NCI-H1694 (cell line): Measurements from ENCODE around the gene DNM2.
"Not testable (repeated sequence)": the region's sequence is repeated elsewhere in the genome, so short reads cannot be mapped to it uniquely, and the experiment has no call there.

Source experiments
- DNase-seq: peaks from one replicate; lab custom pipeline; 2025; lab: John Stamatoyannopoulos, UW

DNM2 gene

GRCh38 chr19:10726268-10726667 lies 8.4 kb downstream of the DNM2 start:
- DNase-seq: no peak

- no peak for DNase-seq
These were observed 9.9 kb downstream of the DNM2 start for GRCh38 chr19:10727685-10728201.

- no peak for DNase-seq
These were observed 11.5 kb downstream of the DNM2 start for GRCh38 chr19:10729411-10729810.

- DNase-seq: no peak
These were observed 13.1 kb downstream of the DNM2 start for GRCh38 chr19:10730932-10731331.

GRCh38 chr19:10735741-10736140 lies 17.9 kb downstream of the DNM2 start:
- DNase-seq: no peak

DNA sequence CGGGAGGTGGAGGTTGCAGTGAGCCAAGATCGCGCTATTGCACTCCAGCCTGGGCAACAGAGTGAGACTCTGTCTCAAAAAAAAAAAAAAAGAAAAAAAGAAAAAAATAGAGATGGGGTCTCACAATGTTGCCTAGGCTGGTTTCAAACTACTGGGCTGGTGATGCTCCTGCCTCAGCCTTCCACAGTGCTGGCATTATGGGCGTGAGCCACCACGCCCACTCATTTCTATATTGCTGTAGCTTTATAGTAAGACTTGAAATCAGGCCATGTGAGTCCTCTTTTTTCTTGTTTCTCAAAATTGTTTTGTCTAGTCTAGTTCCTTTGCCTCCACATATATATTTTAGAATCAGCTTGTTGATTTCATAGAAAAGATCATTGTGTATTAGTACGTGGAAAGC lies 18.3 kb downstream of the DNM2 start:
- DNase-seq: no peak

GRCh38 chr19:10736916-10737551 lies 19.2 kb downstream of the DNM2 start:
- DNase-seq: no peak

- no peak for DNase-seq
These were observed 19.8 kb downstream of the DNM2 start for GRCh38 chr19:10737722-10738121.

- DNase-seq: no peak
These were observed 22.9 kb downstream of the DNM2 start for GRCh38 chr19:10740798-10741197.

DNA sequence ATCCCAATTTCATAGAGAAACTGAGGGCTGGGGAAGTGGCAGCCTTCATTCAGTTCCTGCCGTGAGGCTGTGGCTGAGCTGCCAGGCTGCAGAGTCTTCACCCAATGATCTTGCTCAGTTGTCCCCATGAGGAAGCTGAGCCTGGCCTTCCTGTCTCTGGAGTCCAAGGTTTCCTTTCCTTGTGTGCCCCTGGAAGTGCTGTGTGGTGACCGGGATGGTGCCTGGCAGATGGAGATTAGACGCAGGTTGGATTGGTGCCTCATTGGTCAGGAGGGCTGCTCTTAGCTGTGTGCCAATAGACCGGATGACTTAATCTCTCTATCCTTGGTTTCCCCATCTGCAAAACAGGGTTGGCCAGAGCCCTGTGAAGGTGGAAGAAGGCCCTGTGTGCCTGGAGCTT lies 24.6 kb downstream of the DNM2 start:
- no peak for DNase-seq

- no peak for DNase-seq
These were observed 26.4 kb downstream of the DNM2 start for GRCh38 chr19:10744253-10744798.

DNA sequence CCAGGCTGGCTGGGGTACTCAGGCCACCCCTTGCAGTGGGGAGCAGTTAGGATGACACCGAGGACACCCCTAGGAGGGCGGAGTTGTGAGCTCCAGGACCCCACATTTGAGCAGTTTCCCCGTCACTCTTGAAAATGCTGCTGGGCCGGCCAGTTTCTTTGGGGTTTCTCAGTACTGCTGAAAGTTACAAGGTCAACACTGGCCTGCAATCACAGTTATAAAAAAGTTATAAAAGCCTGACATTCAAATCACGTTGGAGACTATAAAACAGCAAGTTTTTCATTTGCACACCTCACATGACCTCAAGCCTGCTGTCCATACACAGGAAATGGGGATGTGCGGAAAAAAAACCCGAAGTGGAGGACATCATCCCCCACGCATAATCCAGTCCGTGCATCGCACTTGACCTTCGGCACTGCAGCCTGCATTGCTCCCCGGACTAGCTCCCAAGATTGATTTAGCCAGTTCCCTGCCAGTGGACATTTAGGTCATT lies 27.0 kb downstream of the DNM2 start:
- DNase-seq: no peak

GRCh38 chr19:10746437-10746836 lies 28.6 kb downstream of the DNM2 start:
- not testable (repeated sequence) for DNase-seq

- no peak for DNase-seq
These were observed 29.4 kb downstream of the DNM2 start for GRCh38 chr19:10747271-10747670.

- no peak for DNase-seq
These were observed 29.8 kb downstream of the DNM2 start for GRCh38 chr19:10747674-10748073.

DNA sequence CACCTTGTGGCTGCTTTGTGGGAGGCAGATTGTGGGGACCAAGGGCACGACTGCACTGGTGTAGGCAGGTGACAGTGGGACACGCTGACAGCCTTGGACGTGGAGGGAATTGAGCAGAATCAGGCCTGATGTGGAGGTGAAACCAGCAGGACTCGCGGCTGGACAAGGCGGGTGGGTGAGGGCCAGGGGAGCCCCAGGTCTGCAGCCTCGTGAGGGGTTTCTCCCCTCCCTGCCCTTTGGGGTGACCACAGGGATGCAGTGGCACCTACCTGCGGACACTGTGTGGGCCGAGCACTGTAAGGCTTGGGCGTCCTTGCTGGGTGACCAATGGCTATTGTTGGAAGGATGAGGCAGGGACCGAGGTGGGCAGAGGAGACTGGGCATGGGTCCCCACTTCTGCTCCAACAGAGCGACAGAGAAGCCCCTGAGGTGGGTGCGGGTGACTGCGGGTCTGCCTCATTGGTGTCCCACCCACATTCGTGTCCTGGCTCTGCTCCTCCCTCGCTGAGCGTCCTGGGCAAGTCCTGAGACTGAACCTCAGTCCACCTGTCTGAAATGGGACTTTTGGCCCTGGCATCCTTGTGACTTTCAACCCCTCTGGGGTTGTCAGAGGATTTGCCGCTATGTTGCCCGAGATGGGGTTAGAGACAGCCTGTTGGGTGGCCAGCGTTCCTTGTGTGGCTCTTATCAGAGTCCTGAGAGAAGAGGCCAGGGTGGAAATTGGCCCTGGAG lies 30.5 kb downstream of the DNM2 start:
- DNase-seq: no peak

- peak; percentile 27 for DNase-seq
These were observed 31.1 kb downstream of the DNM2 start for GRCh38 chr19:10748927-10749434.

DNA sequence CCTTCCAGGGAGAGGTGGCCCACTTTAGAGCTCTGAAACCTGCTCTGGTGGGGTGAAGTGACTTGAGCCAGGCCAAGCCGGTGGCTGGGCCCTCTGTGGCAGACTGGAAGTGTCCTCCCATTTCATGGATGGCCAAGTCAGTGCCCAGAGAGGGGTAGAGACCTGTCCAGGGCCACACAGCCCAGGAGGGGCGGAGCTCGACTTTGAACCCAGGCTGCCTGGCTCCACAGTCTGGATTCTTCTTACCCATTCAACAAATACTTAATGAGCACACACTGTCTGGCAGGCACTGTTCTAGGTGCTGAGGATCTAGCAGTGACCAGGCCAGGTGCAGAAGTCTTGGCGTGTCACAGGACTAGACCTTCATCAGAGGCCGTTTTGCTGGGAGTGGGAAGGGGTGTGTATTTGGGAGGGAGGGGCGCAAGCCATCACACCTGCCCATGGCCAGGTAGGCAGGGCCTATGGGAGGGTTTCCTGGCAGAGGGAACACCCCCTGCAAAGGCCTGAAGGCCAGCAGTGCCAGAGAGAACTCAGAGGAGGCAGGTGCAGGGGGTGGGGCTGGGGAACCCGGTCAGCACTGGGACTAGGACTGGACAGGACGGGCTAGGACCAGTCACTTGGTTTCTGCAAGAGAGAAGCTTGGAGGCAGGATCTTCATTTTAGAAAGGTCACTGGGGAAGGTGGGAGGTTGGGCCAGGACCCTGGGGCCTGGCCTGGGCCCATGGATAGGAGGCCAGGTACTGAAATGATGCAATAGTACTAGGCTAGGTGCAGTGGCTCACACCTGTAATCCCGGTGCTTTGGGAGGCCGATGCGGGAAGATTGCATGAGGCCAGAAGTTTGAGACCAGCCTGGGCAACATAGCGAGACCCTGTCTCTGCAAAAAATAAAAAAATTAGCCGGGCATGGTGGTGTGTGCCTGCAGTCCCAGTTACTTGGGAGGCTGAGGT lies 31.8 kb downstream of the DNM2 start:
- no peak for DNase-seq

DNA sequence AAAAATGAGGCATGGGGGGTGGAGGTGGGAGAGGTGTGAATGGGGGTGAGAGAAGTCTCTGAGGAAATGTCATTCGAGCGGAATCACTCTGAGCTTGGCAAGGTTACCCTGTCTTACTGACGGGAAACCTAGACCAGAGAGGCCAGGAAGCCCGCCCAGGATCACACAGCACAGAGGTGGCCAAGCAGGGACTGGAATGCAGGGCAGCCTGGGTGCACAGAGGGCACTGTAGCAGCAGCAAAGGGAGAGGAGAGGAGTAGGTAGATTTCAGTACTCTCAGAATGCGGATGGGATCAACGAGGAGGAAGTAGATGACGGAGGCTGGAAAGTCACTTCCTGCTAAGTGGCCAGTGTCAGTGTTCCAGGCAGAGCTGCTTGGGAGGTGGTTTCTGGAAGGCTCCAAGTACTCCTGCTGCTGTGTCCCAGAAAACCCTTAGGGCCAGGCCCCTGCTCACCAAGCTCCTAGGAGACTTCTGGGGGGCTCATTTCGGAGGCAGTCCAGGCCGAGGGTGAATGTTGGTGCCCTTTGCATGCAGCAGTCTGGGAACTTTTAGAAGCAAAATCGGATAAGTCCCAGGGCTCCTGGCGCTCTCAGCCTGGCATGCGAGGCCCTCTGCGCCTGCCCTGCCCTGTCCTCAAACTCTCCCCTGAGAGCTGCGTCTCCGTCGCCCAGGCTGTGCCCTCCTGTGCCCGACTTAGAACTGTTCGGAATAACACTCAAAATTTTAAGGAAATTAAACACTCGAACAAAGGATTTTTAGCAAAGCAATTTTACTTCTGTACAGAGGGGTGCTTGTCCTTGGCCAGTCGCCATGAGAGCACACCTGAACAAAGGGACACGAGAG lies 33.5 kb downstream of the DNM2 start:
- no peak for DNase-seq

DNA sequence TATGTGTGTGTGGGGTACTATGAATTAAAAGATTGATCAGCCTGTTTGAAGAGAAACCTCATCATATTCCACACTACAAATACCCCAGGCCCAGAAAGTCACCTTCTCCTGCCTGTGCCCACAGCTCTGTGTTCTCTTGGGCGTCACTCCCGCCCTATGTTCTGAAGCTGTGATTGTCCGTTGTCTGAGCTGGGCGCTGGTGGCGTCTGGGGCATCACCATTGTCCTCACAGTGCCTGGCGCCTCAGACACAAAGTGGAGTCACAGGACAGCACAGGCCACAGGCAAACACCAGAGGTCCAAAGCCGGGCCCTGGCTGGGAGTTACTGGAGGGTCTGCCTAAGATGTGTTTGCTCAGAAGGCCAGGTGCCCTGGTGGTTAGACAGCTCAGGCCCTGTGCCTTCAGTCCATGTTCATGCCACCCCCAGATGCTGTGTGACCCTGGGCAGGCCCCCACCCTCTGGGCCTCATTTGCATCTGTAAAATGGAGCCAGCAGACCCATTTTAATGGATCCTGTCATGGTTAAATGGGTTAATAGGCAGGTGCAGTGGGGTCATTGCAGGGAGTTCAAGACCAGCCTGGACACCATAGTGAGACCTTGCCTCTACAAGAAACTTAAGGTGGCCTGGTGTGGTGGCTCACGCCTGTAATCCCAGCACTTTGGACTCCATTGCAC lies 34.5 kb downstream of the DNM2 start:
- no peak for DNase-seq
